Spleen (tissue), 7 donors: ENCODE results near the gene CAMTA1.

Experiments
- POLR2A ChIP-seq, 3 donors: fragments of 450-650 bp; IDR thresholded peaks; one replicate each; pipeline ENCODE4 v1.5.1; 2017; ENCODE audit warnings: antibody characterized with exemption in 3 of 3, mild to moderate bottlenecking in 1 of 3
- POLR2AphosphoS5 ChIP-seq, 3 donors: sonication (generic); formaldehyde crosslinking; IDR thresholded peaks; one replicate each; pipeline ENCODE4 v1.5.1; 2017; ENCODE audit warnings: antibody characterized with exemption in 3 of 3
- TF ChIP-seq, protein P1 (sequence below), 11 experiments: fragments of 200-600 bp in 7 of 11; fragments of 450-650 bp in 4 of 11; sonication (generic) in 4 of 11; IDR thresholded peaks in 8 of 11; conservative IDR thresholded peaks in 3 of 11; 1 replicate in 7 of 11; 2 replicates in 4 of 11; pipeline versions ENCODE4 v1.4.0 to v1.8.0; 2016 to 2021; ENCODE audit warnings: antibody characterized with exemption in 11 of 11, inconsistent platforms in 4 of 11, mild to moderate bottlenecking in 1 of 11
- donor health status: DM: no; HTN: no; CAD: no; lungs with moderate emphysema.
- donor health status: DM: no; HTN: no; CAD: no.
- donor health status: DM: no; HTN: no; CAD: no.

DNA sequence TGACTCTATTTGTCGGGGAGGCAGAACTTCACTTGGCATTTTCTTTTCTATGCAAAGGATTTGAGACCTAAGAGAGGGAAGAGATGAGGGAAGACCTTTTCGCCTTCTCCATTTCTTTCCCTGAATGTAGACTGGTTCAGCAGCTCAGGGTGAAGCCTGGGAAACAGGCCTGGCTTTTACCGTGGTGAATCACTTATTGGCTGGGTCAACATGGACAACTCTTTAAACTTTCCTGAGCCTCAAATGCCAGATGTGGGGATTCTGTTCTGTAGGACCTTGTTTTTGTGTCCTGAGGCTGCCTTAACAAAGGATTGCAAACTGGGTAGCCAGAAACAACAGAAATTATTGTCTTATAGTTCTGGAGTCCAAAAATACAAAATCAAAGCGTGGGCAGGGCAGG is 530.1 kb downstream of the CAMTA1 start:
- no peak for TF ChIP-seq POLR2A (IDR thresholded peaks at IDR 0.05)
- TF ChIP-seq, protein P1, sequence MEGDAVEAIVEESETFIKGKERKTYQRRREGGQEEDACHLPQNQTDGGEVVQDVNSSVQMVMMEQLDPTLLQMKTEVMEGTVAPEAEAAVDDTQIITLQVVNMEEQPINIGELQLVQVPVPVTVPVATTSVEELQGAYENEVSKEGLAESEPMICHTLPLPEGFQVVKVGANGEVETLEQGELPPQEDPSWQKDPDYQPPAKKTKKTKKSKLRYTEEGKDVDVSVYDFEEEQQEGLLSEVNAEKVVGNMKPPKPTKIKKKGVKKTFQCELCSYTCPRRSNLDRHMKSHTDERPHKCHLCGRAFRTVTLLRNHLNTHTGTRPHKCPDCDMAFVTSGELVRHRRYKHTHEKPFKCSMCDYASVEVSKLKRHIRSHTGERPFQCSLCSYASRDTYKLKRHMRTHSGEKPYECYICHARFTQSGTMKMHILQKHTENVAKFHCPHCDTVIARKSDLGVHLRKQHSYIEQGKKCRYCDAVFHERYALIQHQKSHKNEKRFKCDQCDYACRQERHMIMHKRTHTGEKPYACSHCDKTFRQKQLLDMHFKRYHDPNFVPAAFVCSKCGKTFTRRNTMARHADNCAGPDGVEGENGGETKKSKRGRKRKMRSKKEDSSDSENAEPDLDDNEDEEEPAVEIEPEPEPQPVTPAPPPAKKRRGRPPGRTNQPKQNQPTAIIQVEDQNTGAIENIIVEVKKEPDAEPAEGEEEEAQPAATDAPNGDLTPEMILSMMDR (IDR thresholded peaks at IDR 0.05 in 8 of 11, conservative IDR thresholded peaks at IDR 0.05 in 3 of 11): no peak
- TF ChIP-seq POLR2AphosphoS5 (IDR thresholded peaks at IDR 0.05): no peak
